GM18498 (cell line): ENCODE measurements around the gene ALX3.

Experiments
- ATAC-seq: cut with Tn5 transposase; IDR thresholded peaks from one replicate; pipeline ENCODE4 v1.9.1; 2021; ENCODE audit warnings: mild to moderate bottlenecking, moderate library complexity; ENCODE audit not compliant: unreplicated experiment

Gene ALX3

GRCh38 chr1:110070671-110071242 is at the start of gene ALX3:
ALX3 (minus strand) TSS chr1:110070672; CDS start chr1:110070612, 60 bp downstream.
- no peak for ATAC-seq

GRCh38 chr1:110119843-110120242 is 49.4 kb upstream of the ALX3 start:
- ATAC-seq = no peak

GRCh38 chr1:110118636-110119396 is 48.3 kb upstream of the ALX3 start:
- no peak for ATAC-seq

GRCh38 chr1:110114784-110115183 is 44.3 kb upstream of the ALX3 start:
- ATAC-seq = no peak

- no peak for ATAC-seq
Measured at GRCh38 chr1:110114173-110114572, 43.7 kb upstream of the ALX3 start.

- no peak for ATAC-seq
Measured at GRCh38 chr1:110113551-110113950, 43.1 kb upstream of the ALX3 start.

- no peak for ATAC-seq
Measured at GRCh38 chr1:110112656-110113055, 42.2 kb upstream of the ALX3 start.

- no peak for ATAC-seq
Measured at GRCh38 chr1:110112143-110112542, 41.7 kb upstream of the ALX3 start, which contains the start of gene UBL4B. UBL4B (plus strand) TSS chr1:110112443; CDS start chr1:110112535, 92 bp downstream.

GRCh38 chr1:110111081-110111480 is 40.6 kb upstream of the ALX3 start:
- ATAC-seq = no peak

GRCh38 chr1:110107867-110108469 is 37.5 kb upstream of the ALX3 start:
- no peak for ATAC-seq

GRCh38 chr1:110106013-110106941 is 35.8 kb upstream of the ALX3 start:
- no peak for ATAC-seq

GRCh38 chr1:110102081-110102480 is 31.6 kb upstream of the ALX3 start:
- no peak for ATAC-seq

GRCh38 chr1:110100335-110100734 is 29.9 kb upstream of the ALX3 start:
- no peak for ATAC-seq

- no peak for ATAC-seq
Measured at GRCh38 chr1:110098222-110099026, 28.0 kb upstream of the ALX3 start.

- ATAC-seq = no peak
Measured at GRCh38 chr1:110097507-110098221, 27.2 kb upstream of the ALX3 start.

GRCh38 chr1:110094931-110095654 is 24.6 kb upstream of the ALX3 start:
- ATAC-seq = no peak

- ATAC-seq = no peak
Measured at GRCh38 chr1:110092991-110093390, 22.5 kb upstream of the ALX3 start.

GRCh38 chr1:110091791-110092190 is 21.3 kb upstream of the ALX3 start:
- ATAC-seq = no peak

- no peak for ATAC-seq
Measured at GRCh38 chr1:110091381-110091780, 20.9 kb upstream of the ALX3 start.
